Suprapubic skin (tissue), 3 donors: Measurements from ENCODE around the gene TBC1D2B.

Experiments used
- CTCF ChIP-seq, 2 donors: fragments of 200-600 bp in 1 of 2; fragments of 450-650 bp in 1 of 2; sonication (generic) in 1 of 2; IDR thresholded peaks; one replicate each; pipeline ENCODE4 v1.5.1; 2016 to 2019; ENCODE audit warnings: antibody characterized with exemption in 2 of 2, mild to moderate bottlenecking in 1 of 2, moderate library complexity in 1 of 2
- EP300 ChIP-seq: sonication (generic); formaldehyde crosslinking; IDR thresholded peaks from one replicate; pipeline ENCODE4 v1.6.1; 2017; ENCODE audit warnings: antibody characterized with exemption
- POLR2A ChIP-seq, 2 donors: fragments of 450-650 bp; IDR thresholded peaks; one replicate each; pipeline ENCODE4 v1.6.1; 2017; ENCODE audit warnings: antibody characterized with exemption in 2 of 2, mild to moderate bottlenecking in 2 of 2, moderate library complexity in 2 of 2

GRCh38 chr15:78069462-78070029 is 8.0 kb downstream of the TBC1D2B start:
- TF ChIP-seq EP300 (no peak), CTCF (IDR thresholded peaks at IDR 0.05) (no peak), POLR2A (IDR thresholded peaks at IDR 0.05) (no peak)
